Measurements from ENCODE around the gene XYLT1. TPM values are rescaled to one million over a fixed set of nuclear protein-coding genes. Genes with fewer than 3 reads are reported as not detected.

XYLT1 gene
- total RNA-seq, 1 experiment from 2014 or later, result 12.5 TPM

- no peaks in the 10 kb centered on the region for H3K4me1 ChIP-seq
- ChIA-PET CTCF (no interaction called here), POLR2A (no interaction called here)
- H3K4me3 ChIP-seq (ENCODE audit: low read depth, low read length), result no peak overlapping the region
- no TSS peak for BruUV-seq (replicated peaks)
- Mint-ChIP-seq H3K4me3 (ENCODE audit: unreplicated experiment) (no peak overlapping the region), H3K36me3 (ENCODE audit: insufficient read depth, unreplicated experiment) (no peaks in the 10 kb centered on the region), H3K4me1 (ENCODE audit: low read depth, unreplicated experiment) (no peaks in the 10 kb centered on the region), H3K9me3 (ENCODE audit: unreplicated experiment) (no peaks in the 10 kb centered on the region), H3K27ac (ENCODE audit: unreplicated experiment) (no peak overlapping the region), H3K27me3 (ENCODE audit: insufficient read depth, unreplicated experiment) (no peaks in the 10 kb centered on the region)
- no peaks in the 10 kb centered on the region for H3K36me3 ChIP-seq (ENCODE audit: control insufficient read depth, insufficient read depth, low read length)
- TF ChIP-seq CTCF (IDR thresholded peaks at IDR 0.05; ENCODE audit: insufficient read depth in 1 of 2, low read depth in 1 of 2, low read length in 1 of 2, severe bottlenecking in 1 of 2, unreplicated experiment in 1 of 2), result no peak
- DNase-seq, result no peak
- H3K27me3 ChIP-seq (replicated peaks; ENCODE audit: control insufficient read depth, insufficient read depth, low read length), result no peaks in the 10 kb centered on the region
- no peaks in the 10 kb centered on the region for H3K9me3 ChIP-seq
- intact Hi-C loops (cut with micrococcal nuclease; ENCODE audit: unreplicated experiment), result no loop called here
These were observed 106.2 kb downstream of the XYLT1 start for GRCh38 chr16:17364319-17365210.

- no peaks in the 10 kb centered on the region for H3K4me1 ChIP-seq
- no peak for DNase-seq
- Mint-ChIP-seq H3K27ac (ENCODE audit: unreplicated experiment) (no peak overlapping the region), H3K9me3 (ENCODE audit: unreplicated experiment) (no peaks in the 10 kb centered on the region), H3K27me3 (ENCODE audit: insufficient read depth, unreplicated experiment) (no peaks in the 10 kb centered on the region), H3K4me3 (ENCODE audit: unreplicated experiment) (no peak overlapping the region), H3K36me3 (ENCODE audit: insufficient read depth, unreplicated experiment) (no peaks in the 10 kb centered on the region), H3K4me1 (ENCODE audit: low read depth, unreplicated experiment) (no peaks in the 10 kb centered on the region)
- H3K36me3 ChIP-seq (ENCODE audit: control insufficient read depth, insufficient read depth, low read length), result no peaks in the 10 kb centered on the region
- H3K9me3 ChIP-seq, result no peaks in the 10 kb centered on the region
- no peaks in the 10 kb centered on the region for H3K27me3 ChIP-seq (replicated peaks; ENCODE audit: control insufficient read depth, insufficient read depth, low read length)
- H3K4me3 ChIP-seq (ENCODE audit: low read depth, low read length), result no peak overlapping the region
- BruUV-seq (replicated peaks), result no TSS peak
- intact Hi-C loops (cut with micrococcal nuclease; ENCODE audit: unreplicated experiment), result no loop called here
- no peak for TF ChIP-seq CTCF (IDR thresholded peaks at IDR 0.05; ENCODE audit: insufficient read depth in 1 of 2, low read depth in 1 of 2, low read length in 1 of 2, severe bottlenecking in 1 of 2, unreplicated experiment in 1 of 2)
- POLR2A ChIA-PET, result no interaction called here
- CTCF ChIA-PET, result no interaction called here
These were observed 107.8 kb downstream of the XYLT1 start for GRCh38 chr16:17362946-17363345.

GRCh38 chr16:17362183-17362582 lies 108.6 kb downstream of the XYLT1 start:
- intact Hi-C loops (cut with micrococcal nuclease; ENCODE audit: unreplicated experiment), result no loop called here

More at GRCh38 chr16:17362183-17362582, 108.6 kb downstream of the XYLT1 start:
- Histone ChIP-seq H3K4me3 (ENCODE audit: low read depth, low read length) (no peak overlapping the region), H3K9me3 (no peaks in the 10 kb centered on the region), H3K27me3 (replicated peaks; ENCODE audit: control insufficient read depth, insufficient read depth, low read length) (no peaks in the 10 kb centered on the region), H3K4me1 (no peaks in the 10 kb centered on the region), H3K36me3 (ENCODE audit: control insufficient read depth, insufficient read depth, low read length) (no peaks in the 10 kb centered on the region)
- no peaks in the 10 kb centered on the region for H3K9me3 Mint-ChIP-seq (ENCODE audit: unreplicated experiment)
- no peaks in the 10 kb centered on the region for H3K4me1 Mint-ChIP-seq (ENCODE audit: low read depth, unreplicated experiment)
- no peak for TF ChIP-seq CTCF (IDR thresholded peaks at IDR 0.05; ENCODE audit: insufficient read depth in 1 of 2, low read depth in 1 of 2, low read length in 1 of 2, severe bottlenecking in 1 of 2, unreplicated experiment in 1 of 2)
- H3K36me3 Mint-ChIP-seq (ENCODE audit: insufficient read depth, unreplicated experiment), result no peaks in the 10 kb centered on the region
- H3K27ac Mint-ChIP-seq (ENCODE audit: unreplicated experiment), result no peak overlapping the region
- no peaks in the 10 kb centered on the region for H3K27me3 Mint-ChIP-seq (ENCODE audit: insufficient read depth, unreplicated experiment)
- H3K4me3 Mint-ChIP-seq (ENCODE audit: unreplicated experiment), result no peak overlapping the region
- ChIA-PET CTCF (interaction anchor here (0.7 kb wide), 1 partner anchor 155 kb away, joined by 3 read pairs; no protein-coding TSS in a partner anchor), POLR2A (no interaction called here)
- no peak for DNase-seq
- no TSS peak for BruUV-seq (replicated peaks)
